H1 (cell line): Measurements from ENCODE around the gene DNAH1. TPM values are rescaled to one million over a fixed set of nuclear protein-coding genes. Genes with fewer than 3 reads are reported as not detected.

Experiments used
- SAP30 ChIP-seq: fragments of 300-600 bp; sonication (generic); IDR thresholded peaks from 2 replicates; pipeline ENCODE4 v1.7.1; 2012; ENCODE audit warnings: low read length, moderate library complexity, mild to moderate bottlenecking, inconsistent platforms; ENCODE audit not compliant: insufficient read depth, insufficient replicate concordance
- ZNF274 ChIP-seq: IDR thresholded peaks from 2 replicates; pipeline ENCODE4 v1.7.0; 2012; ENCODE audit warnings: low read length, borderline replicate concordance; ENCODE audit errors: extremely low read depth
- polyA plus RNA-seq, 7 experiments: library from polyadenylated mRNA; depleted of rRNA in 3 of 7; stranded (reverse) in 5 of 7; unstranded in 2 of 7; fragments of >200 nt in 5 of 7; fragments of 200-250 nt in 2 of 7; gene quantifications; 1 replicate in 5 of 7; 2 replicates in 1 of 7; 4 replicates in 1 of 7; pipeline versions ENCODE4 v1.2.1 to v1.2.3, GENCODE V29; 2011 to 2013; ENCODE audit warnings: missing spikeins in 2 of 7, mixed read lengths in 2 of 7
- total RNA-seq: library from RNA; stranded (reverse); fragmentation: NEBNext Ultra II Directional; extraction: Animal tissue kit (Norgen Biotek cat#: 25700); gene quantifications from 2 replicates; pipeline ENCODE4 v1.2.1, GENCODE V29; 2021

Gene DNAH1
- total and polyA plus RNA-seq, 2 of the 8 experiments (the other 6 are each of a cell fraction or from before 2014, with no cell fraction given), result 1.0 to 1.5 TPM

- TF ChIP-seq SAP30, result no peak
- TF ChIP-seq ZNF274, result no peak
Observed at GRCh38 chr3:52311576-52312119, 4.5 kb upstream of the DNAH1 start (continued).
